SW480 (cell line): ENCODE data around the gene MRPL11.
"Not testable (repeated sequence)": the region's sequence is repeated elsewhere in the genome, so short reads cannot be mapped to it uniquely, and the experiment has no call there.

Experiments used
- DNase-seq: peaks from one replicate; pipeline ENCODE4 v3.0.0-alpha.2; 2016; ENCODE audit warnings: low spot score

MRPL11 gene

DNA sequence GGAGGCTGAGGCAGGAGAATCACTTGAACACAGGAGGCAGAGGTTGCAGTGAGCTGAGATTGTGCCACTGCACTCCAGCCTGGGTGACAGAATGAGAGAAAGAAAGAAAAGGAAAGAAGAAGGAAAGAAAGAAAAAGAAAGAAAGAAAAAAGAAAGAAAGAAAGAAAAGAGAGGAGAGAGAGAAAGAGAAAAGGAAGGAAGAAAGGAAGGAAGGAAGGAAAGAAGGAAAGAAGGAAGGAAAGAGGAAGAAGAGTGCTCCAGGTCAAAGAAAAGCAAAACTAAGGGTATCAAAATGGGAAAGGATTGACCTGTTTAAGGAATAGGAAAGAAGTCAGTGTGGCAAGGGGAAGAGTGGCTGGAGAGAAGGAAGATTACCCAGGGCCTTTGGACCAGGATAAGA, 7.4 kb downstream of the MRPL11 start:
- not testable (repeated sequence) for DNase-seq

GRCh38 chr11:66429983-66430602, 8.6 kb downstream of the MRPL11 start:
- DNase-seq = peak; percentile 66

GRCh38 chr11:66428933-66429332, 9.7 kb downstream of the MRPL11 start:
- DNase-seq = no peak

DNA sequence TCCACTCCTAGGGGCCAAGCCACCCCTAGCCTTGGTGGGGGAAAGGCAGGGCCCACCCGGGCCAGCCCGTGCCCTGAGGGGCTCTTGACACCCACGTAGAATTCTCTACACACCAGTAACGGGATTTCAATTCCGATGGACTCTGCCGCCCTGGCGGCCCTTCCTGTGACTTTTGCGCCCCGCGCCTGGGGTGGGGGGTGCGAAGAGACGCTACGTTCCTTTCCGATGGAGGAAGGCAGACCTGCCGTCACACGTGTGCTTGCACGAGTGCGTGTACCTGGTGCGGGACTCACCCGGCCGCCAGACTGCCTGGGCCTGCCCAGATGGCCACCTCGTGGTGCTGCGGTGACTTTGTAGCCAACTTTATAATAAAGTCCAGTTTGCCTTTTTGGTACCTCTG, 12.3 kb downstream of the MRPL11 start:
- no peak for DNase-seq

DNA sequence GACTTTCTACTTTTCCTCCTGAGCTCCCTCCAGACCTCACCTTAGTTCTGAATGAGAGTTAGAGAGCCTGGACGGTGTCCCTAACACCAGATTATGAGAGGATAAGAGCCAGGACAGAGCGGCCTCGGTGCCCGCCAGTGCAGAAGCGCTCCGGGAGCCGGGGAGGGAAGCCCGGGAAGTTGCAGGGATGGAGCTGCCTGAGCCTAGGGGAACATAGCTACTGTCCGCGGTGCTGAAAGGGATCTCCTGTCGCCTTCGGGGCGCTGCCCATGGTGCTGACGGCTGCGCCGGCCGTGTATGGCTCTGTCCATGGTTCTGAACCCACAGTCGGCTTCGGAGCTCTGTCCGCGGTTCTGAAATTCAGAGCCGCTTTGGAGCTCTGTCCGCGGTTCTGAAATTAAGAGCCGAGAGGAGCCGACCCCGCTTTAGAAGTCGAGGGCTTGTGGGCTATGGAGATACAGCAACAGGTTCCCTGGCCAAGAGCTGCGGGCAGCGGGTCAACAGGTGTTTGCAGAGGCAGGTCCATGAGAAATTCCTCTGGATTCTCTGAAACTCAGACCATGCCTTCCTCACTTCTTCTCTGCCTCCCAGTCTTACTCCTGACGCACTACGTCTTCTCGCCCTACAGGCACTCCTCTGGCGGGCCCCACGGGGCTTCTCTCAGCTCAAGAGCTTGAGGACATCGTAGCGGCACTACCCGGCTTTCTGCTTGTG, 17.0 kb downstream of the MRPL11 start:
- peak; percentile 81 for DNase-seq

GRCh38 chr11:66420671-66421476, 17.8 kb downstream of the MRPL11 start, which contains the start of gene NPAS4:
Gene NPAS4 (plus strand): TSS chr11:66421035. CDS start chr11:66421180, 145 bp downstream.
- DNase-seq = no peak

GRCh38 chr11:66419825-66420224, 18.8 kb downstream of the MRPL11 start:
- no peak for DNase-seq

- no peak for DNase-seq
Measured at GRCh38 chr11:66418986-66419308, 19.7 kb downstream of the MRPL11 start.

DNA sequence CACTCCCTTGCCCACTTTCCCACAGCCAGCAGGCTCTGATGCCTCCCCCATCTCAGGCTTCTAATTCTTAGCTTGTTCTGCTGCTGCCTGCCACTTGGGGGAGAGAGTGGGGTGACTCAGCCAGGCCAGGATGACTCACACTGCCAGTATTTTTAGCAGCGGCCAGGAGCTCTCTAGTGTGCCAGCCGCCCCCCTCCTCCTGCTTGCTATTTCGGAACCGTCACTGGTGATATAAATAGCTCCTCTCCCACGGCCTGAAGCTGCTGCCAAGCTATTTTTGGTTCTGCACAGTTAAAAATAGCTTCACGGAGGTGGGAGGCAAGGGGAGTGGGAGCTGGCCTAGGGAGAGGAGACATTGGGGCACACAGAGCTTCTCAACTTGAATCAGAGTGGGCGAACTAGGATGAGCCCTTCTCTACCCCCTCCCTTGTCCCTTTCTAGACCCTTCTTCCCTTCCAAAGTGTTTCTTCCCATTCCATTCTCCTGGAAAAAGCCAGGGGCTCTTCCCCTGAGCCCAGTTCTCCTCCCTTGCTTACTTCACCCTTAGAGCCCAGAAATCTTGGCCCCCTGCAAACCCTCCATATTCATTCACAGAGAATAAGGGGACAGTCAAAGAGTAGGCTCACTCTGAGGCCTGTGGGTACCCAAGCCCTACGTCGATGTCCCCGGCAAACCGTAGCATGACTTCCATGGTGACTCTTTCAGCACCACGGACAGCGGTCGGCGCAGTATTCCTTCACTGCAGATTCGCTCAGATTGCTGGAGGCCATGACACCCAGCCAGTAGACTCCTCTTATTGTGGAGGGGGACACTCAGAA, 20.3 kb downstream of the MRPL11 start:
- peak; percentile 87 for DNase-seq

GRCh38 chr11:66417000-66417399, 21.6 kb downstream of the MRPL11 start:
- DNase-seq = no peak

GRCh38 chr11:66415423-66415822, 23.2 kb downstream of the MRPL11 start:
- DNase-seq = no peak

DNA sequence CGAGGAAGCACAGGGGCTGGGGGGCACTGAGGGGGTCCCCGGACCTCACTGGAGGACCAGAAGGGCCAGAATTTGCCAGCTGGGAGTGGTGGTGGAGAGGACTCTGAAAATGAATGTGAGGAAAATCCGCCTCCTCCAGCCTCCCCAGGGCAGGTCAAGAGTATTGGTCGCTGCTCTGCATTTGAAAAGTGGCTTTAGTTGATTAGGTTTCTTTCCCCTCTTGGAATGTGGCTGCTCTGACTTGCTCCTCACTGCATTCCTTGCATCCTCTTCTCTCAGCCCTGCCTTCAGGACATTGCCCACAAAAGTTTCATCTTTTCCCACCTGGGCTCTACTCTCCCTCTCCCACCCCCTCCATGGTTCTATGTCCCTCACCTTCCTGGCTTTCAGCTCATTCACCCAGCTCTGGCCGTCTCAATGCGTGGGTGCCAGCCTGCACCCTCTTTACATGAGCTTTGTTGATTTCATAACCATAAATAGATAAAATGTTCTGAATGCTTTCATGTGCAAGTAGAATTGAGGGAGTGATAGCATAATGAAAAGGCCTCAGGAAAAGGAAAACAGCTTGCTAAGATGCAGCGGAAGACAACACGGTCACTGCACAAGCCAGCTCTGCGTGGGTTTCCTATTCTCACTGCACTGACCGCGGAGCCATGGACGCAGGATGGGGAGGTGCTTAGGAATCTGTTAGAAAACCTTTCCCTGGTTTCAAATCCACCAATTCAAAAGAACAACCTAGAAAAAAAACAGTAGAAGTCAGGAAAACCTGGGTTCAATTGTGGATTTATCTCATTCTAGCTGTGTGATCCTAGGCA, 24.3 kb downstream of the MRPL11 start:
- no peak for DNase-seq

DNA sequence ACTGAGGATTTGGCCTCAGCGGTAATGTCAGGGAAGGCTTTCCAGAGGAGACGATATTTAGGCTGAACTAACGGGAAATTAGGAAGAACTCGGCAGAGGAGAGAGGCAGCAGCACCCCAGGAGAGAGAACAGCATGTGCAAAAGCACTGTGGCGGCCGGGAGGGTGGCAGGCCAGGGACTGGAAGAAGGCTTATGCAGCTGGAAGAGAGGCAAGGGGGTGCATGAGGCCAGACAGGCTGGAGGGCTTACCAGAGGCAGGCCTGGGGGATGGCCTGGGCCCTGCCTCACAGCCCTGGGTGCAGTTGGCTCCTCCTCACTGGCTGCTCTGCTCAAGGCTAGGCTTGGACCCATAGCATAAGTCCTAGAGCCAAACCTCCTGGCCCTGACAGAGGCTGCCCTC, 25.5 kb downstream of the MRPL11 start:
- no peak for DNase-seq

DNA sequence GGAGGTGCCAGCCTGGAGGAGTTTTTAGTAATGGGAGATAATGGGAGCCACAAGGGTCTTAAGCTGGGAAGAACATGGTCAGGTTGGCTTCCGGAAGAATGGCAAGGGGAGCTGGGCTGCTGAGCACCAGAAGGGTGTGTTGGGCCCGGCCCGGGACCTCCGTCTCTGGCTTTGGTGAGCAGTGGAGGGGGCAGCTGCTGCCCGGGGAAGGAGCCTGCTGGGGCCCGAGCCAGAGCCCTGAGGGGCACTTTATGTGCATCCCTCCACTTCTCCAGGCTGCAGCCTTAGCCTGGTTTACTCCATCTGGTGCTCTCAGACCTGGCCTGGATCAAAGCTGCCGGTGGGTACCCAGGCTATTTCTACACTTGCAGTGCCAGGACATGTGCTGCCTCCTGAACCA, 26.5 kb downstream of the MRPL11 start:
- DNase-seq = no peak

GRCh38 chr11:66411323-66411722, 27.3 kb downstream of the MRPL11 start:
- DNase-seq = no peak

DNA sequence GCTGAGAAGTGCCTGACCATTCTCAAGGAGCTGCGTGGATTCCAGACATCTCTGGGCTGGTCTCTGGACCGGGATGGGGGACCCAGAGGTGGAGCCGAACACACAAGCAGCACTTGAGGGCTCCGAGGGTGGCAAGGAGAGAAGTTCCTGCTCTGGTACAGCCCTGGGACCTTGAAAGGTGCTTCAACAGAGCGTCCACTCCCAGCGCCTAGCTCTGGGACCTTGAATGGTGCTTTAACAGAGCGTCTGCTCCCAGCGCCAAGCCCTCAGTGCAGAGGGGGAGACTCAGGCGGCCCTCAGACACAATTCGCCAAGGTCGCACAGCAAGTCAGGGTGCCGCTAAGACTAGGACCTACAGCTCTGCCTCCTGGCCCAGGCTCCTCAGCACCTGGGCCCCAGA, 28.5 kb downstream of the MRPL11 start:
- DNase-seq = no peak

DNA sequence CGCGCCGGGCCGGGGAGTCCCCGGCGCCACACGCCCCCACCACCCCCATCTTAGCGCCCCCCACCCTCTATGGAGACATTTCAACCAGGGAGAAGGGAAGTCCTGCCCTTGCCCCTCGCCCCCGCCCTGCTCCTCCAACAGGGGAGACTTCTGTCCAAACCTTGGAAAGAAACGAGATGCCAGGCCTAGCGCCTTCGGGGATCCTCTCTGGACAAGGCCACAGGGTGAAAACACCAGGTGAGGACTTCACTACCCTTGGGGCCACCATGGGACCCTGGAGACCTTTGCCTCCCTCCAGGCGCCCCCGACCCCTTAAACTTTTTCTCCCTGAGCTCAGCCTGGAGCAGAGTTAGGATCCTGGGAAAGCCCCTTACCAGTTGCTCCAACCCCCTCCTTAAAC, 29.4 kb downstream of the MRPL11 start:
- DNase-seq = no peak

- DNase-seq = peak; percentile 71
Measured at GRCh38 chr11:66408488-66409214, 30.0 kb downstream of the MRPL11 start.

DNA sequence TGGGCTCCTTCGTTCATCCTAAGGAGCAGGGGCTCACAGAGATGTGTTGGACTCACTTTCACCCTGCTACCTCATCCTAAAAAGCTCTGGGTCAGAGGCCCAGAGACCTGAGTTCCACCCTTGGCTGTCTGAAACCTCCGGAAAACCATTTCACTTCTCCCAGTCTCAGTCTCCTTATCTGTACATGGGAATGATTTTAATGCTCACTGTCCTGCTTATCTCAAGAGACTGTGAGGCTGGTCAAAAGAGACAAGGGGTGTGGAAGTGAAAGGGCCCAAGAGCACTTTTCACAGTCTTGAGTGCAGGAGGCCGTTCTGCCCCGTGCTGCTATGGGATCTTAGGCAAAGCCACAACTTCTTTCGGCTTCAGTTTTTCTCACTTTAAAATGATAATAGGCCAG, 31.0 kb downstream of the MRPL11 start:
- DNase-seq = no peak

GRCh38 chr11:66393954-66394353, 44.7 kb downstream of the MRPL11 start:
- DNase-seq = no peak

GRCh38 chr11:66391322-66391721, 47.3 kb downstream of the MRPL11 start:
- no peak for DNase-seq
